Epithelial cell of proximal tubule (primary cell): ENCODE measurements around the gene POLR3B. TPM values are rescaled to one million over a fixed set of nuclear protein-coding genes. Genes with fewer than 3 reads are reported as not detected.

Experiments used
- DNase-seq: peaks from one replicate; pipeline ENCODE4 v3.0.0-alpha.2; 2011; ENCODE audit warnings: low read depth
- H3K4me3 ChIP-seq: 2 replicates; pipeline ENCODE4 v1.5.1; 2011; ENCODE audit warnings: low read depth, mild to moderate bottlenecking, low read length
- CTCF ChIP-seq: conservative IDR thresholded peaks from 2 replicates; pipeline ENCODE4 v1.5.1; 2012; ENCODE audit warnings: low read depth, mild to moderate bottlenecking, low read length
- total RNA-seq: library from RNA; depleted of rRNA; stranded (reverse); fragments of >200 nt; gene quantifications from 2 replicates; pipeline ENCODE4 v1.2.3, GENCODE V29; 2015

Gene POLR3B
- total RNA-seq, 1 donor from 2014 or later: 8.6 TPM

GRCh38 chr12:106358396-106359241, 1.1 kb downstream of the POLR3B start:
- H3K4me3 ChIP-seq: peak overlapping the region; percentile 86
- DNase-seq: no peak
- TF ChIP-seq CTCF: peak; percentile 8

GRCh38 chr12:106359646-106360399, 2.3 kb downstream of the POLR3B start:
- no peak overlapping the region for H3K4me3 ChIP-seq
- TF ChIP-seq CTCF: no peak
- no peak for DNase-seq

- H3K4me3 ChIP-seq: no peak overlapping the region
- DNase-seq: no peak
Observed at GRCh38 chr12:106360400-106360994, 2.9 kb downstream of the POLR3B start.

GRCh38 chr12:106362971-106363370, 5.4 kb downstream of the POLR3B start:
- DNase-seq: no peak
- no peak overlapping the region for H3K4me3 ChIP-seq
- no peak for TF ChIP-seq CTCF

More at GRCh38 chr12:106360400-106360994, 2.9 kb downstream of the POLR3B start:
- TF ChIP-seq CTCF: no peak

GRCh38 chr12:106364261-106364660, 6.7 kb downstream of the POLR3B start:
- DNase-seq: no peak
- no peak for TF ChIP-seq CTCF
- no peak overlapping the region for H3K4me3 ChIP-seq

- H3K4me3 ChIP-seq: no peak overlapping the region
- TF ChIP-seq CTCF: no peak
- peak; percentile 67 for DNase-seq
Observed at GRCh38 chr12:106369624-106370346, 12.2 kb downstream of the POLR3B start.
